ENCODE measurements around the gene ABCA1. TPM values are rescaled to one million over a fixed set of nuclear protein-coding genes. Genes with fewer than 3 reads are reported as not detected.
A peak's percentile ranks its signal among the peaks of the same experiment; 100 is the strongest.
"Not testable (repeated sequence)": the region's sequence is repeated elsewhere in the genome, so short reads cannot be mapped to it uniquely, and the experiment has no call there.

The ABCA1 gene
- total RNA-seq, 6 donors from 2014 or later = 27.6 to 194 (median 47.0) TPM

DNA sequence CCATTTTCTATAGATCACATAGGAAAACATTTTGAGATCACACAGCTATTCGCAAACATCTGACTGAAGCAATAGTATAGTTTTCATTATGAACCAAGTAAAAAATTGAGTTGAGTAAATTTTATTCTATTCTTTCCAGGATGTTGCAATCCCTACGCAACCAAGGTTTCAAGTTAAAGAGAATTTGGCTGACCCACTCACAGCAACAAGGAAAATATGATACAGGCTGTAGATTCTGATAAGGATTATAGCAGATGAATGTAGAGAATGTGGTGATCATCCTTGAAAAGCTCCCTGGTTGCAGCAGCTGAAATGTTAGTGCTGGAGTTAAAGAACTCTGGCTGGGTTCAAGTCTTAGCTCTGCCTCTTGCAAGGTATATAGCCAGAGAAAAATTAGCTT lies 4.7 kb downstream of the ABCA1 start:
- WGBS, 2 donors = 53 to 57% methylated on average over 2 of the region's 2 CpGs
- peaks cover 19 to 64% (median 30%) of the 10 kb centered on the region in 4 donors for H3K4me1 ChIP-seq

DNA sequence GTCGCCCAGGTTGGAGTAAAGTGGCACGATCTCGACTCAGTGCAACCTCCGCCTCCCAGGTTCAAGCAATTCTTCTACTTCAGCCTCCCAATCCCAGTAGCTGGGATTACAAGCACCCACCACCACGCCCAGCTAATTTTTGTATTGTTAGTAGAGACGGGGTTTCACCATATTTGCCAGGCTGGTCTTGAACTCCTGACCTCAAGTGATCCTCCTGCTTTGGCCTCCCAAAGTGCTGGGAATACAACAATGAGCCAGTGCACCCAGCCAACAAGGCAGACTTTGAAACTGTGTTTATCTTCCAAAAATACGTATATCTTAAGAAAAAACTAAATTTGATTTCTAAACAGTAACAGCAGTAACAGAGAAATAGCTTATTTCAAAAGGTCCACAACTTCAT lies 5.2 kb downstream of the ABCA1 start:
- H3K9me3 ChIP-seq; H3K36me3 ChIP-seq; ATAC-seq (ENCODE audit: low FRiP score in 2 of 2); H3K27me3 ChIP-seq; DNase-seq; H3K4me3 ChIP-seq: not testable (repeated sequence)
- 82 to 87% methylated on average over 7 of the region's 7 CpGs for WGBS, 2 donors
- peaks cover 15 to 58% (median 30%) of the 10 kb centered on the region in 4 donors for H3K4me1 ChIP-seq
- H3K27ac ChIP-seq = peak overlapping the region in 1 of 4 donors; percentile 53

More for the DNA sequence above, 4.7 kb downstream of the ABCA1 start:
- Histone ChIP-seq H3K27ac (peak overlapping the region in 2 of 4 donors; percentile 22 to 53), H3K36me3 (no peaks in the 10 kb centered on the region), H3K9me3 (no peaks in the 10 kb centered on the region), H3K4me3 (peak overlapping the region in 1 of 4 donors; percentile 11), H3K27me3 (no peaks in the 10 kb centered on the region)
- no peak for ATAC-seq (ENCODE audit: low FRiP score in 2 of 2)
- TF ChIP-seq POLR2AphosphoS5 (IDR thresholded peaks at IDR 0.05) (no peak), POLR2A (IDR thresholded peaks at IDR 0.05) (no peak), EP300 (IDR thresholded peaks at IDR 0.05) (no peak)
- TF ChIP-seq, protein P1, sequence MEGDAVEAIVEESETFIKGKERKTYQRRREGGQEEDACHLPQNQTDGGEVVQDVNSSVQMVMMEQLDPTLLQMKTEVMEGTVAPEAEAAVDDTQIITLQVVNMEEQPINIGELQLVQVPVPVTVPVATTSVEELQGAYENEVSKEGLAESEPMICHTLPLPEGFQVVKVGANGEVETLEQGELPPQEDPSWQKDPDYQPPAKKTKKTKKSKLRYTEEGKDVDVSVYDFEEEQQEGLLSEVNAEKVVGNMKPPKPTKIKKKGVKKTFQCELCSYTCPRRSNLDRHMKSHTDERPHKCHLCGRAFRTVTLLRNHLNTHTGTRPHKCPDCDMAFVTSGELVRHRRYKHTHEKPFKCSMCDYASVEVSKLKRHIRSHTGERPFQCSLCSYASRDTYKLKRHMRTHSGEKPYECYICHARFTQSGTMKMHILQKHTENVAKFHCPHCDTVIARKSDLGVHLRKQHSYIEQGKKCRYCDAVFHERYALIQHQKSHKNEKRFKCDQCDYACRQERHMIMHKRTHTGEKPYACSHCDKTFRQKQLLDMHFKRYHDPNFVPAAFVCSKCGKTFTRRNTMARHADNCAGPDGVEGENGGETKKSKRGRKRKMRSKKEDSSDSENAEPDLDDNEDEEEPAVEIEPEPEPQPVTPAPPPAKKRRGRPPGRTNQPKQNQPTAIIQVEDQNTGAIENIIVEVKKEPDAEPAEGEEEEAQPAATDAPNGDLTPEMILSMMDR (IDR thresholded peaks at IDR 0.05) = no peak
- no peak for DNase-seq

DNA sequence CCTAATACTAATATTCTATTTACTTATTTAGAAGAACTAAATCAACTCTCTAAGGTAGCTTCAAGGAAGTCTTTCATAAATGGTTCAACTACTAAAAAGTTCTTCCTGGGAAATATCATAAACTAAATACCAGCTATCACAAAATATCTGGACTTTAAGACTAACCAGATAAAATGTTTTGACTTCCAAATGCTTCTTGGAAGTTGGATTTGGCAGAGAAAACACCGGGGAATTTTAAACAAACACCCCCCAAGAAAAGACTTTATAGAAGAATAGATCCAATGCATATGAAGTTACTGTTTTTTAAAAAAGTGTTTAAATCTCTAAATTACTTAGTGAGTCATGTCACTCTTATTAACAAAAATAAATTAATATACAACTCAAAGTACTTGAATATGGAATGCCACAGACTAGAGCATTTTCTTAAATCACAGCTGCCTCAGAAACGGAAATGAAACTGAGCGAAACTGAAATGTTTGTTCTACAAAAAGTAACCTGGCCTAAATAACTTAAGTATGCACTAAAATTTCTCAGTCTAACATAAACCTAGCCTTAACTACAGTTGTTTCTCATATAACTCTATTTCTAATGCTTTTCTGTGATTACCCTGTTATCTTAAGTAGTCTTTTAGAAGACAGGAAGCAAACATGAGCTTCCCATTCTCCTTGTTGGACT lies 6.8 kb downstream of the ABCA1 start:
- Histone ChIP-seq H3K27ac (peak overlapping the region; percentile 2 to 53 (median 28)), H3K27me3 (no peaks in the 10 kb centered on the region), H3K4me3 (no peak overlapping the region), H3K4me1 (peaks cover 7 to 50% (median 33%) of the 10 kb centered on the region in 4 donors), H3K9me3 (no peaks in the 10 kb centered on the region), H3K36me3 (no peaks in the 10 kb centered on the region)
- TF ChIP-seq, protein P1 (IDR thresholded peaks at IDR 0.05) = no peak
- TF ChIP-seq EP300 (IDR thresholded peaks at IDR 0.05) = no peak
- TF ChIP-seq POLR2AphosphoS5 (IDR thresholded peaks at IDR 0.05) = no peak
- no peak for TF ChIP-seq POLR2A (IDR thresholded peaks at IDR 0.05)
- no peak for DNase-seq
- WGBS, 2 donors = 47 to 58% methylated on average over 3 of the region's 3 CpGs
- no peak for ATAC-seq (ENCODE audit: low FRiP score in 2 of 2)

DNA sequence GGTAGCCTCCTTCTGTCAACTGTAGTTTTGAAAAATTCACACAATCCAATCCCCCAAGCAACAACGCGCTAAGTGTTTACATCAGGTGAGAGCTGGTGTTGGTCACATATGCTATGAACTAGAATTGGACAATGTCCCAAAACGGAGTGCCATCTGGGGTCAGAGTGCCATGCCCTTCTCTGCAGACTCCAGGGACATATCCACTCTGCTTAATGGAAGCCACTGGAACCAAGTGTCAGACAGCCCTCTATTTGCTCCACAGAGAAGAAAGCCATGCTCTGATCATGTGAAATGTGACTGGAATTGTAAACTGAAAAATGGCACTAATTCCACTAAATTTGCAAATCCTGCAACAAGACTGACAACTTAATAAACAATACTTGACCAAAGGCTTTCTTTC lies 12.2 kb downstream of the ABCA1 start:
- H3K4me1 ChIP-seq = peaks cover 5 to 43% (median 30%) of the 10 kb centered on the region in 4 donors
- WGBS, 2 donors = 77 to 78% methylated on average over 3 of the region's 3 CpGs
- no peak for ATAC-seq (ENCODE audit: low FRiP score in 2 of 2)
- no peaks in the 10 kb centered on the region for H3K27me3 ChIP-seq
- no peak overlapping the region for H3K27ac ChIP-seq
- no peaks in the 10 kb centered on the region for H3K9me3 ChIP-seq
- TF ChIP-seq POLR2AphosphoS5 (IDR thresholded peaks at IDR 0.05) (no peak), POLR2A (IDR thresholded peaks at IDR 0.05) (no peak), EP300 (IDR thresholded peaks at IDR 0.05) (no peak)
- TF ChIP-seq, protein P1 (IDR thresholded peaks at IDR 0.05) = no peak
- H3K4me3 ChIP-seq = no peak overlapping the region
- no peaks in the 10 kb centered on the region for H3K36me3 ChIP-seq
- DNase-seq = no peak

DNA sequence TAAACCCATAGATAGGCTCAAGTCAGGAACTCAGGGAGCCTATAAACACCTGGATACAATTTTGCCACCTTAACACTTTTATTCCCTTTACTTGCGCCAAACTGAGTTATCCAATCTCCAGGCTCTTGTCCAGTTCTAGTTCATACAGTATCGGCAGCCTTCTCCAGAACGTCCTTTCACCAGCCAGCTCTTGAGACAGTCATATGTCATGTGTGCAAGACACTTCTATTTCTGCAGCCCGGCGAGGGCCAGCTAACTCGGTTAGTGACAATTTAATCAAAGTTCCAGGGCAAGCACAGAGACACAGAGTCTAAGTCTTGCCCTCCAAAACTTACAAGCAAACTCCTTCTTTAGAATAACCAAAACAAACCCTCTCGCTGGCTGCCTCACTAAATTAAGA lies 12.9 kb downstream of the ABCA1 start:
- H3K4me1 ChIP-seq = peaks cover 12 to 47% (median 32%) of the 10 kb centered on the region in 4 donors
- peak overlapping the region in 2 of 4 donors; percentile 8 to 16 for H3K27ac ChIP-seq
- DNase-seq (no peak), ATAC-seq (ENCODE audit: low FRiP score in 2 of 2) (peak in 1 of 2 donors; percentile 30)
- no peak overlapping the region for H3K4me3 ChIP-seq
- no peaks in the 10 kb centered on the region for H3K27me3 ChIP-seq
- no peaks in the 10 kb centered on the region for H3K9me3 ChIP-seq
- TF ChIP-seq POLR2A (IDR thresholded peaks at IDR 0.05) = no peak
- TF ChIP-seq EP300 (IDR thresholded peaks at IDR 0.05) = no peak
- TF ChIP-seq, protein P1 (IDR thresholded peaks at IDR 0.05) = no peak
- no peak for TF ChIP-seq POLR2AphosphoS5 (IDR thresholded peaks at IDR 0.05)
- WGBS, 2 donors = 59 to 63% methylated on average over 7 of the region's 7 CpGs
- H3K36me3 ChIP-seq = no peaks in the 10 kb centered on the region

Data from upper lobe of left lung (tissue), 6 donors.